H9 (cell line): ENCODE measurements around the gene NFXL1. TPM values are rescaled to one million over a fixed set of nuclear protein-coding genes. Genes with fewer than 3 reads are reported as not detected.

Experiments
- DNase-seq: peaks from one replicate; pipeline ENCODE4 v3.0.0-alpha.2; 2017
- H2AFZ ChIP-seq: one replicate; pipeline ENCODE4 v1.6.1; 2013; ENCODE audit warnings: mild to moderate bottlenecking, low read length, control low read depth, moderate library complexity
- H2AK5ac ChIP-seq: 2 replicates; pipeline ENCODE4 v1.6.1; 2013; ENCODE audit warnings: low read length, control low read depth, mixed read lengths; ENCODE audit not compliant: insufficient read length
- H2BK120ac ChIP-seq: one replicate; pipeline ENCODE4 v1.6.1; 2013; ENCODE audit warnings: low read depth, mild to moderate bottlenecking, low read length, control low read depth, inconsistent platforms; ENCODE audit not compliant: poor library complexity, severe bottlenecking
- H2BK12ac ChIP-seq: 2 replicates; pipeline ENCODE4 v1.6.1; 2013; ENCODE audit warnings: low read length, control low read depth, mixed read lengths, low read depth; ENCODE audit not compliant: insufficient read length
- H2BK15ac ChIP-seq: 2 replicates; pipeline ENCODE4 v1.6.1; 2013; ENCODE audit warnings: low read depth, low read length, control low read depth
- H2BK20ac ChIP-seq: one replicate; pipeline ENCODE4 v1.6.1; 2013; ENCODE audit warnings: low read depth, mild to moderate bottlenecking, low read length, control low read depth, inconsistent platforms; ENCODE audit not compliant: poor library complexity, severe bottlenecking
- H2BK5ac ChIP-seq: 2 replicates; pipeline ENCODE4 v1.6.1; 2013; ENCODE audit warnings: low read length, control low read depth, mixed read lengths; ENCODE audit not compliant: insufficient read length
- H3K14ac ChIP-seq: 2 replicates; pipeline ENCODE4 v1.6.1; 2013; ENCODE audit warnings: low read length, control low read depth; ENCODE audit not compliant: insufficient read depth
- H3K18ac ChIP-seq: 2 replicates; pipeline ENCODE4 v1.6.1; 2013; ENCODE audit warnings: low read depth, mild to moderate bottlenecking, mixed read lengths, low read length, control low read depth; ENCODE audit not compliant: insufficient read length
- H3K23ac ChIP-seq: 2 replicates; pipeline ENCODE4 v1.6.1; 2013; ENCODE audit warnings: low read length, control low read depth, mixed read lengths, low read depth; ENCODE audit not compliant: insufficient read length
- H3K23me2 ChIP-seq: 2 replicates; pipeline ENCODE4 v1.6.1; 2013; ENCODE audit warnings: low read depth, mild to moderate bottlenecking, mixed read lengths, low read length, control low read depth; ENCODE audit not compliant: insufficient read length, poor library complexity, severe bottlenecking
- H3K27ac ChIP-seq: 2 replicates; pipeline ENCODE4 v1.5.1; 2013; ENCODE audit warnings: low read length, control low read depth, mixed read lengths, low read depth; ENCODE audit not compliant: insufficient read length
- H3K27me3 ChIP-seq: 2 replicates; pipeline ENCODE4 v1.6.1; 2013; ENCODE audit warnings: low read length, control low read depth, inconsistent platforms; ENCODE audit not compliant: insufficient read depth
- H3K4ac ChIP-seq: 2 replicates; pipeline ENCODE4 v1.6.1; 2013; ENCODE audit warnings: low read depth, mild to moderate bottlenecking, control low read depth, inconsistent platforms, low read length, moderate library complexity
- H3K4me1 ChIP-seq: 2 replicates; pipeline ENCODE4 v1.6.1; 2013; ENCODE audit warnings: low read length, control low read depth, inconsistent platforms; ENCODE audit not compliant: insufficient read depth
- H3K4me2 ChIP-seq: 2 replicates; pipeline ENCODE4 v1.6.1; 2013; ENCODE audit warnings: low read length, control low read depth, mixed read lengths; ENCODE audit not compliant: insufficient read length, insufficient read depth
- H3K56ac ChIP-seq: 2 replicates; pipeline ENCODE4 v1.6.1; 2013; ENCODE audit warnings: low read depth, mild to moderate bottlenecking, mixed read lengths, low read length, control low read depth; ENCODE audit not compliant: insufficient read length
- H3K79me1 ChIP-seq: 2 replicates; pipeline ENCODE4 v1.6.1; 2013; ENCODE audit warnings: low read depth, mild to moderate bottlenecking, moderate library complexity, low read length, control low read depth, inconsistent platforms; ENCODE audit not compliant: insufficient read depth, poor library complexity, severe bottlenecking
- H3K79me2 ChIP-seq: 2 replicates; pipeline ENCODE4 v1.6.1; 2013; ENCODE audit warnings: low read length, control low read depth, inconsistent platforms; ENCODE audit not compliant: insufficient read depth
- H3K9ac ChIP-seq: 2 replicates; pipeline ENCODE4 v1.6.1; 2013; ENCODE audit warnings: low read length, control low read depth, mixed read lengths; ENCODE audit not compliant: insufficient read length; ENCODE audit errors: extremely low read depth
- H3K9me3 ChIP-seq: one replicate; pipeline ENCODE4 v1.6.1; 2013; ENCODE audit warnings: low read depth, low read length, inconsistent platforms; ENCODE audit not compliant: control insufficient read depth
- H3T11ph ChIP-seq: one replicate; pipeline ENCODE4 v1.6.1; 2013; ENCODE audit warnings: mild to moderate bottlenecking, low read length, control low read depth, inconsistent platforms
- H4K20me1 ChIP-seq: one replicate; pipeline ENCODE4 v1.6.1; 2013; ENCODE audit not compliant: control insufficient read depth, insufficient read length, insufficient read depth
- H4K5ac ChIP-seq: 2 replicates; pipeline ENCODE4 v1.6.1; 2013; ENCODE audit warnings: low read depth, mild to moderate bottlenecking, mixed read lengths, low read length, control low read depth; ENCODE audit not compliant: insufficient read length
- H4K8ac ChIP-seq: replicated peaks from 2 replicates; pipeline ENCODE4 v1.6.1; 2013; ENCODE audit warnings: low read length, control low read depth, mixed read lengths, low read depth; ENCODE audit not compliant: insufficient read length
- H4K91ac ChIP-seq: 2 replicates; pipeline ENCODE4 v1.6.1; 2013; ENCODE audit warnings: low read depth, mild to moderate bottlenecking, moderate library complexity, mixed read lengths, low read length, control low read depth; ENCODE audit not compliant: insufficient read length
- H3K27ac Mint-ChIP-seq, 3 experiments: 2 replicates in 2 of 3; 3 replicates in 1 of 3; pipeline ENCODE4 v1.8.0; 2020 to 2021; ENCODE audit warnings: mixed read lengths in 3 of 3, mild to moderate bottlenecking in 1 of 3, moderate library complexity in 1 of 3
- H3K27me3 Mint-ChIP-seq: 2 replicates; pipeline ENCODE4 v1.8.0; 2021; ENCODE audit warnings: low read depth, mild to moderate bottlenecking, moderate library complexity, mixed read lengths
- H3K36me3 Mint-ChIP-seq, 3 experiments: 2 replicates in 2 of 3; 3 replicates in 1 of 3; pipeline ENCODE4 v1.8.0; 2020 to 2021; ENCODE audit warnings: low read depth in 3 of 3, mixed read lengths in 3 of 3; ENCODE audit not compliant: insufficient read depth in 1 of 3
- H3K4me1 Mint-ChIP-seq, 2 experiments: 2 replicates each; pipeline ENCODE4 v1.8.0; 2020; ENCODE audit warnings: mixed read lengths in 2 of 2
- H3K4me3 Mint-ChIP-seq, 2 experiments: 2 replicates in 1 of 2; 3 replicates in 1 of 2; pipeline ENCODE4 v1.8.0; 2020 to 2021; ENCODE audit warnings: mild to moderate bottlenecking in 2 of 2, mixed read lengths in 2 of 2, moderate library complexity in 1 of 2
- H3K9me3 Mint-ChIP-seq, 2 experiments: 2 replicates in 1 of 2; 3 replicates in 1 of 2; pipeline ENCODE4 v1.8.0; 2020; ENCODE audit warnings: mild to moderate bottlenecking in 2 of 2, mixed read lengths in 2 of 2, moderate library complexity in 1 of 2
- WGBS: extraction: QIAGEN DNeasy Blood & Tissue Kit; methylation state at CpG from one replicate; pipeline ENCODE4 v1.1.7; 2013; ENCODE audit warnings: missing lambda C conversion rate, low lambda C conversion rate, mixed read lengths; ENCODE audit not compliant: insufficient read length; ENCODE audit errors: extremely low coverage; 5-methylcytosine and 5-hydroxymethylcytosine counted together
- total RNA-seq: library from RNA; stranded (reverse); gene quantifications from 2 replicates; pipeline ENCODE4 v1.2.1, GENCODE V29; 2021
- TF ChIP-seq, protein P1 (sequence below): fragments of 200-600 bp; sonication (generic); conservative IDR thresholded peaks from 3 replicates; pipeline ENCODE4 v1.8.0; 2021; ENCODE audit warnings: antibody characterized with exemption, mild to moderate bottlenecking

Gene NFXL1
- total RNA-seq, 1 experiment from 2014 or later, result 33.8 TPM

DNA sequence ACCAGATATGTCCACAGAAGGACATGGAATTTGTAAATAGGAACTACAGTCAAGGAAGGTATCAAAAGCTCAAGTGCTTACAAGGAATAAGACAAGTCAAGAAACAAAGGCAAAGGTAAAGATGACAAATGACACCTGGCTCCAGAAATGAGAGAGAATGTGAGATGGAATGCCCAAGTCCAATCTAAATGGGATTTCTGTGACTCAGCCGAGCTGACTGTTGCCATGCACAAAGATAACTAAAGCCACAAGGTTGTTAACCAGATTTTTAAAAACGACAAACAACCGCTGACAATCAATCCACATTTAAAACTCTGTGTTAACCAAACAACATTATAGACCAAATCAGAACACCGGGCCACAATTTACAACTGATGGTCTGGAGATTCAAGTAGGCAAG is 1.1 kb downstream of the NFXL1 start:
- Mint-ChIP-seq H3K27ac (peak overlapping the region; percentile 78 to 99 (median 97)), H3K4me3 (peak overlapping the region; percentile 93 to 98), H3K27me3 (no peaks in the 10 kb centered on the region; the same call in 1 of the 2 replicates), H3K36me3 (peaks cover 20 to 47% (median 43%) of the 10 kb centered on the region in 3 experiments; a peak in 6 of 7 replicates), H3K9me3 (peaks cover 7 to 9% of the 10 kb centered on the region in 2 experiments), H3K4me1 (peaks cover 22 to 24% of the 10 kb centered on the region in 2 experiments)
- Histone ChIP-seq H3K23ac (no peak overlapping the region), H3K56ac (no peak overlapping the region), H3K79me2 (peaks cover 4% of the 10 kb centered on the region; the same call in 1 of the 2 replicates), H3K4ac (no peak overlapping the region; the same call in 1 of the 2 replicates), H3K23me2 (no peaks in the 10 kb centered on the region), H2BK5ac (no peak overlapping the region), H3K4me1 (no peaks in the 10 kb centered on the region), H3K9me3 (no peaks in the 10 kb centered on the region), H3K18ac (no peak overlapping the region), H2BK15ac (no peak overlapping the region), H3K27me3 (no peaks in the 10 kb centered on the region), H3K14ac (no peak overlapping the region), H4K91ac (no peak overlapping the region), H3K27ac (no peak overlapping the region), H2BK12ac (no peak overlapping the region), H2BK20ac (no peak overlapping the region), H2BK120ac (no peak overlapping the region), H2AFZ (no peak overlapping the region), H4K20me1 (no peaks in the 10 kb centered on the region), H3K4me2 (peak overlapping the region; percentile 94), H4K5ac (no peak overlapping the region), H3T11ph (peak overlapping the region; percentile 8), H2AK5ac (no peak overlapping the region), H4K8ac (no peak overlapping the region), H3K9ac (peak overlapping the region; percentile 49), H3K79me1 (no peaks in the 10 kb centered on the region)
- TF ChIP-seq, protein P1, sequence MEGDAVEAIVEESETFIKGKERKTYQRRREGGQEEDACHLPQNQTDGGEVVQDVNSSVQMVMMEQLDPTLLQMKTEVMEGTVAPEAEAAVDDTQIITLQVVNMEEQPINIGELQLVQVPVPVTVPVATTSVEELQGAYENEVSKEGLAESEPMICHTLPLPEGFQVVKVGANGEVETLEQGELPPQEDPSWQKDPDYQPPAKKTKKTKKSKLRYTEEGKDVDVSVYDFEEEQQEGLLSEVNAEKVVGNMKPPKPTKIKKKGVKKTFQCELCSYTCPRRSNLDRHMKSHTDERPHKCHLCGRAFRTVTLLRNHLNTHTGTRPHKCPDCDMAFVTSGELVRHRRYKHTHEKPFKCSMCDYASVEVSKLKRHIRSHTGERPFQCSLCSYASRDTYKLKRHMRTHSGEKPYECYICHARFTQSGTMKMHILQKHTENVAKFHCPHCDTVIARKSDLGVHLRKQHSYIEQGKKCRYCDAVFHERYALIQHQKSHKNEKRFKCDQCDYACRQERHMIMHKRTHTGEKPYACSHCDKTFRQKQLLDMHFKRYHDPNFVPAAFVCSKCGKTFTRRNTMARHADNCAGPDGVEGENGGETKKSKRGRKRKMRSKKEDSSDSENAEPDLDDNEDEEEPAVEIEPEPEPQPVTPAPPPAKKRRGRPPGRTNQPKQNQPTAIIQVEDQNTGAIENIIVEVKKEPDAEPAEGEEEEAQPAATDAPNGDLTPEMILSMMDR, result no peak
- no peak for DNase-seq
- no CpG with 5 or more reads among the region's 4 CpGs for WGBS
